Dedifferentiated amniotic fluid mesenchymal stem cell (primary cell): ENCODE data around the gene GPR12.

Source experiments
- DNase-seq: peaks from one replicate; pipeline ENCODE4 v3.0.0-alpha.2; 2016; ENCODE audit errors: extremely low spot score

GPR12 gene

GRCh38 chr13:26759907-26760831, at the start of gene GPR12:
Gene GPR12 (minus strand): TSS chr13:26760786. CDS start chr13:26759827, 959 bp downstream.
- no peak for DNase-seq

- no peak for DNase-seq
Observed at GRCh38 chr13:26810095-26810494, 49.5 kb upstream of the GPR12 start.

- DNase-seq = no peak
Observed at GRCh38 chr13:26806891-26807290, 46.3 kb upstream of the GPR12 start.

- no peak for DNase-seq
Observed at GRCh38 chr13:26787961-26788360, 27.4 kb upstream of the GPR12 start.

- DNase-seq = no peak
Observed at GRCh38 chr13:26786651-26787295, 26.2 kb upstream of the GPR12 start.

- DNase-seq = no peak
Observed at GRCh38 chr13:26785838-26786630, 25.4 kb upstream of the GPR12 start.

- DNase-seq = no peak
Observed at GRCh38 chr13:26784704-26785639, 24.4 kb upstream of the GPR12 start.

GRCh38 chr13:26780411-26780810, 19.8 kb upstream of the GPR12 start:
- DNase-seq = no peak

GRCh38 chr13:26779321-26779720, 18.7 kb upstream of the GPR12 start:
- DNase-seq = no peak

- no peak for DNase-seq
Observed at GRCh38 chr13:26772531-26772930, 11.9 kb upstream of the GPR12 start.

GRCh38 chr13:26771796-26772195, 11.2 kb upstream of the GPR12 start:
- DNase-seq = no peak

GRCh38 chr13:26762745-26763345, 2.3 kb upstream of the GPR12 start:
- no peak for DNase-seq

- DNase-seq = no peak
Observed at GRCh38 chr13:26760832-26761582, 421 bp upstream of the GPR12 start.

- no peak for DNase-seq
Observed at GRCh38 chr13:26759249-26759906, 1.2 kb downstream of the GPR12 start.

GRCh38 chr13:26758496-26759157, 2.0 kb downstream of the GPR12 start:
- no peak for DNase-seq

- DNase-seq = no peak
Observed at GRCh38 chr13:26756961-26757360, 3.6 kb downstream of the GPR12 start.

- no peak for DNase-seq
Observed at GRCh38 chr13:26752671-26753070, 7.9 kb downstream of the GPR12 start.

- no peak for DNase-seq
Observed at GRCh38 chr13:26749905-26750304, 10.7 kb downstream of the GPR12 start.

- no peak for DNase-seq
Observed at GRCh38 chr13:26749285-26749684, 11.3 kb downstream of the GPR12 start.
